Body of pancreas (tissue), 4 donors: Measurements from ENCODE around the gene INHBC. TPM values are rescaled to one million over a fixed set of nuclear protein-coding genes. Genes with fewer than 3 reads are reported as not detected.

ENCODE experiments used
- ATAC-seq: fragments of 150-250 bp; one replicate; pipeline ENCODE4 v1.9.1; 2016
- DNase-seq, 4 donors: peaks; one replicate each; pipeline ENCODE4 v3.0.0-alpha.2; 2019
- H3K27ac ChIP-seq, 4 donors: fragments of 200-600 bp; sonication (generic); 1 replicate in 3 of 4; 2 replicates in 1 of 4; pipeline versions ENCODE4 v1.5.1 to v1.6.1; 2016 to 2019; ENCODE audit warnings: mild to moderate bottlenecking in 1 of 4, mixed read lengths in 1 of 4, moderate library complexity in 1 of 4
- H3K27me3 ChIP-seq, 2 donors: fragments of 200-600 bp; sonication (generic); one replicate each; pipeline ENCODE4 v1.6.0; 2016; ENCODE audit warnings: mild to moderate bottlenecking in 1 of 2
- H3K36me3 ChIP-seq, 2 donors: fragments of 200-600 bp; sonication (generic); replicated peaks in 1 of 2; 2 replicates each; pipeline ENCODE4 v1.5.1; 2016; ENCODE audit warnings: low read depth in 2 of 2; ENCODE audit not compliant: insufficient read depth in 1 of 2
- H3K4me1 ChIP-seq: fragments of 200-600 bp; sonication (generic); one replicate; pipeline ENCODE4 v1.6.0; 2016
- H3K4me3 ChIP-seq, 2 donors: fragments of 200-600 bp; sonication (generic); 1 replicate in 1 of 2; 2 replicates in 1 of 2; pipeline ENCODE4 v1.5.1; 2016 to 2019
- H3K9me3 ChIP-seq, 3 donors: fragments of 200-600 bp; sonication (generic); 1 replicate in 2 of 3; 2 replicates in 1 of 3; pipeline ENCODE4 v1.5.1; 2016
- POLR2A ChIP-seq, 3 donors: fragments of 450-650 bp; IDR thresholded peaks; one replicate each; pipeline ENCODE4 v1.6.1; 2016; ENCODE audit warnings: antibody characterized with exemption in 3 of 3, mild to moderate bottlenecking in 2 of 3
- WGBS, 2 donors: methylation state at CpG; one replicate each; pipeline ENCODE4 v1.1.5; 2017; 5-methylcytosine and 5-hydroxymethylcytosine counted together
- intact Hi-C: fragments of 100-400 bp; cut with DNase I; formaldehyde crosslinking; loops from one replicate; pipeline ENCODE4 v1.15.1; 2023
- total RNA-seq, 2 donors: library from RNA; depleted of rRNA; stranded (reverse); fragments of >200 nt; gene quantifications; one replicate each; pipeline ENCODE4 v1.1.0, GENCODE V29; 2016
- TF ChIP-seq, protein P1 (sequence below), 7 experiments: fragments of 450-650 bp in 4 of 7; fragments of 200-600 bp in 3 of 7; sonication (generic) in 3 of 7; IDR thresholded peaks; one replicate each; pipeline ENCODE4 v1.5.1; 2016 to 2019; ENCODE audit warnings: antibody characterized with exemption in 7 of 7

The INHBC gene
- total RNA-seq, 2 donors from 2014 or later, result not detected

- no peaks in the 10 kb centered on the region for H3K27me3 ChIP-seq
- no peaks in the 10 kb centered on the region for H3K36me3 ChIP-seq
- no peak for DNase-seq
- peaks cover 12% of the 10 kb centered on the region for H3K4me1 ChIP-seq
- no peak overlapping the region for H3K4me3 ChIP-seq
- ATAC-seq, result no peak
- no peak for TF ChIP-seq POLR2A (IDR thresholded peaks at IDR 0.05)
- TF ChIP-seq, protein P1, sequence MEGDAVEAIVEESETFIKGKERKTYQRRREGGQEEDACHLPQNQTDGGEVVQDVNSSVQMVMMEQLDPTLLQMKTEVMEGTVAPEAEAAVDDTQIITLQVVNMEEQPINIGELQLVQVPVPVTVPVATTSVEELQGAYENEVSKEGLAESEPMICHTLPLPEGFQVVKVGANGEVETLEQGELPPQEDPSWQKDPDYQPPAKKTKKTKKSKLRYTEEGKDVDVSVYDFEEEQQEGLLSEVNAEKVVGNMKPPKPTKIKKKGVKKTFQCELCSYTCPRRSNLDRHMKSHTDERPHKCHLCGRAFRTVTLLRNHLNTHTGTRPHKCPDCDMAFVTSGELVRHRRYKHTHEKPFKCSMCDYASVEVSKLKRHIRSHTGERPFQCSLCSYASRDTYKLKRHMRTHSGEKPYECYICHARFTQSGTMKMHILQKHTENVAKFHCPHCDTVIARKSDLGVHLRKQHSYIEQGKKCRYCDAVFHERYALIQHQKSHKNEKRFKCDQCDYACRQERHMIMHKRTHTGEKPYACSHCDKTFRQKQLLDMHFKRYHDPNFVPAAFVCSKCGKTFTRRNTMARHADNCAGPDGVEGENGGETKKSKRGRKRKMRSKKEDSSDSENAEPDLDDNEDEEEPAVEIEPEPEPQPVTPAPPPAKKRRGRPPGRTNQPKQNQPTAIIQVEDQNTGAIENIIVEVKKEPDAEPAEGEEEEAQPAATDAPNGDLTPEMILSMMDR (IDR thresholded peaks at IDR 0.05), result no peak
- H3K27ac ChIP-seq, result no peak overlapping the region
- 57 to 62% methylated on average over 14 of the region's 14 CpGs for WGBS, 2 donors
- intact Hi-C loops, result no loop called here
- H3K9me3 ChIP-seq, result no peaks in the 10 kb centered on the region
Observed at GRCh38 chr12:57465747-57466505, 31.3 kb downstream of the INHBC start.

DNA sequence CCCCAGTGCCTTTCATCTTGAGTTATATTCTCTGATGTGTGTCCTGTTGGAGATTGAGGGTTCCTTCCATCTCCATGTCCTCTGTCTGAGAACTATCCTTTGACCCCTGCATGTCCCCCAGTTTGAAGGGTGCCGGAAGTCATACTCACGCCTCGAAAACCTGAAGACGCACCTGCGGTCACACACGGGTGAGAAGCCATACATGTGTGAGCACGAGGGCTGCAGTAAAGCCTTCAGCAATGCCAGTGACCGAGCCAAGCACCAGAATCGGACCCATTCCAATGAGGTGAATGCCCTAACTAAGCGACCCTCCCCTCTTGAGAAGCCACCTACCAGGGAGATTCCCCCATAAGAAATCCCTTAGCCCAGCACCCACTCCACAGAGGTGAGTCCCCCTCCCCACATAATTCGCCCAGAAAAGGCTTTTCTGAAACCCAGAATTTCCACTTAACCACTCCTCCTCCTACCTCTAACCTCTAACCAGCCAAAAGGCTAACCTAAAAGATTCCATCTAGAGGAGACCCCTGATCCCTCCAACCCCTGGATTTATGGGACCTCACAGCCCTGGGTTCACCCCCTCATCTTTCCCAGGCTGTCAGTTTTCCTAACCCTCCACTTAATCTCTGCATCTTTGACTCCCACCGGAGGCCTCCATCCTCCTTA is 32.8 kb downstream of the INHBC start:
- no peak for ATAC-seq
- TF ChIP-seq POLR2A (IDR thresholded peaks at IDR 0.05), result no peak
- TF ChIP-seq, protein P1 (IDR thresholded peaks at IDR 0.05), result no peak
- 74 to 77% methylated on average over 12 of the region's 12 CpGs for WGBS, 2 donors

GRCh38 chr12:57467915-57468314 is 33.3 kb downstream of the INHBC start:
- no peak for TF ChIP-seq POLR2A (IDR thresholded peaks at IDR 0.05)
- TF ChIP-seq, protein P1 (IDR thresholded peaks at IDR 0.05), result no peak
- no peaks in the 10 kb centered on the region for H3K9me3 ChIP-seq
- no peaks in the 10 kb centered on the region for H3K27me3 ChIP-seq
- no peaks in the 10 kb centered on the region for H3K36me3 ChIP-seq
- ATAC-seq (no peak), DNase-seq (no peak)
- H3K27ac ChIP-seq, result no peak overlapping the region
- intact Hi-C loops, result no loop called here
- H3K4me3 ChIP-seq, result no peak overlapping the region
- 70 to 75% methylated on average over 11 of the region's 11 CpGs for WGBS, 2 donors
- no peaks in the 10 kb centered on the region for H3K4me1 ChIP-seq

More for the DNA sequence above, 32.8 kb downstream of the INHBC start:
- no peaks in the 10 kb centered on the region for H3K27me3 ChIP-seq
- H3K9me3 ChIP-seq, result no peaks in the 10 kb centered on the region
- H3K4me1 ChIP-seq, result no peaks in the 10 kb centered on the region
- H3K36me3 ChIP-seq, result no peaks in the 10 kb centered on the region
- H3K4me3 ChIP-seq, result no peak overlapping the region
- no peak for DNase-seq
- H3K27ac ChIP-seq, result no peak overlapping the region
- intact Hi-C loops, result no loop called here

DNA sequence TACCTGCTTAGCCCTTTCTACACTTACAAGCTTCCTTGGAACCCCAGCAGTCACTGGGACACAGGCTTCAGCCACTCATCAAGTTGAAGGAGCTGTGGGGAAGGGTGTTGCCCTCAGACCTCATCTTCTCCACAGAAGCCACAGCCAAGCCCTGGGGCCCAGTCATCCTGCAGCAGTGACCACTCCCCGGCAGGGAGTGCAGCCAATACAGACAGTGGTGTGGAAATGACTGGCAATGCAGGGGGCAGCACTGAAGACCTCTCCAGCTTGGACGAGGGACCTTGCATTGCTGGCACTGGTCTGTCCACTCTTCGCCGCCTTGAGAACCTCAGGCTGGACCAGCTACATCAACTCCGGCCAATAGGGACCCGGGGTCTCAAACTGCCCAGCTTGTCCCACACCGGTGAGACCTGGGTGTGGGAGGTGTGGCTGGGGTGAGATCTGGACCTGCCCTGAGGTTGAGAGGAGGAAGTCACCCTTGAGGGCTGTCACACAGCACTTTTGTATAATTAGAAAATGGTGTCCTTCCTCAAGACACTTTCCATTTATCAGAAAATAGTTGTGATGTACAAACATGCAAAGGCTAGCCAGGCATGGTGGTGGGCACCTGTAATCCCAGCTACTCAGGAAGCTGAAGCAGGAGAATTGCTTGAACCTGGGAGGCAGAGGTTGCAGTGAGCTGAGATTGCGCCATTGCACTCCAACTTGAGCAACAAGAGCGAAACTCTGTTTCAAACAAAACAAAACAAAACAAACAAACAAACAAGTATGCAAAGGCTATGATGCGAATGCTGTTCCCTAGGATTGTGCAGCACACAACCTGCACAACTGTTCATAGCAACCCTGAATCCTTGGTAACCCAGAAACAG is 34.9 kb downstream of the INHBC start:
- no peaks in the 10 kb centered on the region for H3K36me3 ChIP-seq
- TF ChIP-seq POLR2A (IDR thresholded peaks at IDR 0.05), result no peak
- no peak overlapping the region for H3K4me3 ChIP-seq
- H3K27ac ChIP-seq, result no peak overlapping the region
- no peak for DNase-seq
- intact Hi-C loops, result no loop called here
- no peaks in the 10 kb centered on the region for H3K9me3 ChIP-seq
- no peaks in the 10 kb centered on the region for H3K4me1 ChIP-seq
- no peaks in the 10 kb centered on the region for H3K27me3 ChIP-seq
- no peak for ATAC-seq
- WGBS, 2 donors, result 75 to 90% methylated on average over 6 to 10 of the region's 10 CpGs
